Measurements from ENCODE around the gene ATP6V0B.
A peak's percentile ranks its signal among the peaks of the same experiment; 100 is the strongest.

Gene ATP6V0B

DNA sequence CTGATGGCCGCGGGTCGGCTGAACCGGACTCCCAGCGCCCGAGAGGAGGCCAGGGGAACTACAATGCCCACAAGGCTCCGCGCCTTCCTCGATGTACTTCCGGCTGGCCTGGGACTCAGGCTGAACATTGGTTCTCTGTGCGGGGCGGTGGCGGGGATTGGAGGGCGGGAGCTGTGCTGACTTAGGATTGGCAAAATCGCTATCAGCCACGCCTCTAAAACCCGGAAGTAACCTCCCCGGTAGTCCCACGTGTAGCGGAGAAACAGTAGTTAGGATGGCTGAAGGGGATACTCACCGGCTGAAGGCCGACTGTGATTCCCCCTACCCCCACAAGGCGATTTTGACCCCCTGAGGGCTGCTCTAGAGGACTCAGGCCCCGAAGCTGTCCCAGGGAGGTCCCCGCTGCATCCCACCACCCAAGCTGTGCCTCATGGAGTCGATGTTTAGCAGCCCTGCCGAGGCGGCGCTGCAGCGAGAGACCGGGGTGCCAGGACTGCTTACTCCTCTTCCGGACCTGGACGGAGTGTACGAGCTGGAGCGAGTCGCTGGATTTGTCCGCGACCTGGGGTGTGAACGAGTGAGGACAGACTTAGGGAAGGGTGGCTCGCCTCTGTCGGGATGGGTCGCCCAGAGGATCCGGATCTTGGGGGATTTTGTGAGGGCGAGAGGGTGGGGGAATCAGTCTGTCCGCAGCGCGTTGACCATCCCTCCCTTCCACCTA is 4.9 kb upstream of the ATP6V0B start, which contains the start of gene DPH2:
TSS of gene DPH2 (plus strand) at position 265 of the 721 bp plus-strand sequence. CDS start at position 431, 166 bp downstream.
- DNase-seq: peak; percentile 96

DNA sequence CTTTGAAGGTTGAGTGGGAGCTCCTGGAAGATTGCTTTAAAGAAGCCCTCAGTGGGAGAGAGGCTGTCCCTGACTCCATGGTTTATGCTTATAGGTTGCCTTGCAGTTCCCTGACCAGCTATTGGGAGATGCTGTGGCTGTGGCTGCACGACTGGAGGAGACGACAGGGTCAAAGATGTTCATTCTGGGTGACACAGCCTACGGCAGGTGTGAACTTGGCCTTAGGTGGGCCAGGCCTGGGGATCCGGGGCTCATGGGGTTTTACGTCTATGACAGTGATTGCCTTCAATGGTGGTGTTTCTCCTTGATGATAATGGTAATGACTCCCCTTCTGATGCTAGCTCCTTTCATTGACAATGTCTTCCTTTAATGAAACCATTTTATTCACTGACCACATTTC is 4.3 kb upstream of the ATP6V0B start:
- DNase-seq: no peak

DNA sequence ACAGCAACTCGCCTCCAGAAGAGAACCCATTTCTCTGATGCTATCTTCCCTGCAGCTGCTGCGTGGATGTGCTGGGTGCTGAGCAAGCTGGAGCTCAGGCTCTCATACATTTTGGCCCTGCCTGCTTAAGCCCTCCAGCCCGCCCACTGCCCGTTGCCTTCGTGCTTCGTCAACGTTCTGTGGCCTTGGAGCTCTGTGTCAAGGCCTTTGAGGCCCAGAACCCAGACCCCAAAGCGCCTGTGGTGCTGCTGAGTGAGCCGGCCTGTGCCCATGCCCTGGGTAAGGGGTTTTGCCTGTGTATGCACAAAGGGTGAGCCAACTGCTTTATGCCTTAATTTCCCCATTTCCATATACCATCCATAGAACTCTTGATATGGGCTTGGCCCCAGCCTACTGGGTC is 3.8 kb upstream of the ATP6V0B start:
- DNase-seq: no peak

DNA sequence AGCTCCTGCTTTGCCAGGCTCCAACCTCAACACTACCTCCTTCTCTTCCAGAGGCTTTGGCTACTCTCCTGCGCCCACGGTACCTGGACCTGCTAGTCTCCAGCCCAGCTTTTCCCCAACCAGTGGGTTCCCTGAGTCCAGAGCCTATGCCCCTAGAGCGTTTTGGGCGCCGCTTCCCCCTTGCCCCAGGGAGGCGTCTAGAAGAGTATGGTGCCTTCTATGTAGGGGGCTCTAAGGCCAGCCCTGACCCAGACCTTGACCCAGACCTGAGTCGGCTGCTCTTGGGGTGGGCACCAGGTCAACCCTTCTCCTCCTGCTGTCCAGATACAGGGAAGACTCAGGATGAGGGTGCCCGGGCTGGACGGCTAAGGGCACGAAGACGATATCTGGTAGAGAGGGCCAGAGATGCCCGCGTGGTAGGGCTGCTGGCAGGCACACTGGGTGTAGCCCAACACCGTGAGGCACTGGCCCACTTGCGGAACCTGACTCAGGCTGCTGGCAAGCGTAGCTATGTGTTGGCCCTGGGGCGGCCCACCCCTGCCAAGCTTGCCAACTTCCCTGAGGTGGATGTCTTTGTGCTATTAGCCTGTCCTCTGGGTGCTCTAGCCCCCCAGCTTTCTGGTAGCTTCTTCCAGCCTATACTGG is 3.3 kb upstream of the ATP6V0B start:
- no peak for DNase-seq

DNA sequence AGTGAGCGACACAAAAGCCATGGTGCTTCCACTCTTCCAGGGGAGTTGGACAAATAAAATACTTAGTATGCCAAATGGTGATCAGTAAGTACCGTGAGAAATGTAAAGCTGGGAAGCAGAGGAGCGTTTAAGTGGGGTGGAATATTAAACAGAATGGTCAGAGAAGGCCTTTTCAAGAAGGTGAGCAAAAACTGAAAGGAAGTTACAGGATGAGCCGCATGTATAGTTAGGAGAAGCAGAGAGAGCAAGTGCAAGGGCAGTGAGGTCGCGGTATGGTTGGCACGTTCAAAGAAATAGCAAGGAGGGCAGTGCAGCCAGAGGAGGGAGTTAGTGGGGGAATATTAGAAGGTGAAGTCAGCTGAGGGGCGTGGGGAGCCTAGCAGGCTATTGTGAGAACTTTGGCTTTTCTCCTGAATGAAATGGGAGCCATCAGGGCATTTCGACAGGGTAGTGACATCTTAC is 748 bp upstream of the ATP6V0B start:
- DNase-seq: no peak

DNA sequence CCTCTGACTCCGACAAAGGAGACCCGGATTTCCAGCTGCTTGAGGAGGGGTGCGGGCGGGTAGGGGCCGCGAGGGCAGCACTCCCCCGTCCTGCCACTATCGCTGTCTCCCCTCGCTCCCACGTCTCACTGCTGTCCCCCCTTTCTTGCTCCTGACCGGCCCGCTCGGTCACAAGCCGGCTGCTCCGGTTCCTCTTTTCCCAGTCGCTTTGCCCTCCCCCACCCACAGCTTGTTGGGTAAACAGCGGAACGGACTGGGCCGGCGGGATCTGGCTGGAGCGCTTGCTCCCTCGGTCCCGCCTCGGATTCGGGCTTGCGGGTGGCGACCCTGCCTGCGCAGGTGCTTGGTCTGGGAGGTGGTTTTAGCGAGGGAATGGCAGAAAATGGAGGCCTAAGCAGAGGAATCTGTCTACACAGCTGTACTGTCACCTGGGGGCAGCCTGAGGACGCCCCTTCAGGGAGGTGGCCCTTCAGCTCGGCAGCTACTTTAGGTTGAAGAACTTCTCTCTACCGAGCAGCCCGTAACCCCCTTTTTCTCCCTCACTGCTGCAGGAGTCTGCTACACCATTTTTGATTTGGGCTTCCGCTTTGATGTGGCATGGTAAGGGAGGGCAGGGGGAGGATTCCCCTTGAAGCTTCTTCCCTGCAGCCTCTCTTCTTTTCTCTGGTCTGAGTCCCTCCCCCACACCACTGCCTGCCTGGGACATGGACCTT is 645 bp downstream of the ATP6V0B start:
- no peak for DNase-seq

DNA sequence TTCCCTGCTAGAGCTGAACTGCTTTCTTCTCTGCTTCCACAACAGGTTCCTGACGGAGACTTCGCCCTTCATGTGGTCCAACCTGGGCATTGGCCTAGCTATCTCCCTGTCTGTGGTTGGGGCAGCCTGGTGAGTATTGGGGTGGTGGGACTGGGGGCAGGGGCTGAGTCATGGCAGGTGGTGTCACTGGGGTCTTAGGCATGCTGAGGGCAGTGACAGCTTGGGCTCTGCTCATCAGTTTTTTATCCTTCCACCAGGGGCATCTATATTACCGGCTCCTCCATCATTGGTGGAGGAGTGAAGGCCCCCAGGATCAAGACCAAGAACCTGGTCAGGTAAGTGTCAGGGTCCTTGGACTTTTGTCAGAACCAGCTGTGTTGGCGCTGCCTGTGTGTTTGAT is 1.3 kb downstream of the ATP6V0B start:
- DNase-seq: no peak

DNA sequence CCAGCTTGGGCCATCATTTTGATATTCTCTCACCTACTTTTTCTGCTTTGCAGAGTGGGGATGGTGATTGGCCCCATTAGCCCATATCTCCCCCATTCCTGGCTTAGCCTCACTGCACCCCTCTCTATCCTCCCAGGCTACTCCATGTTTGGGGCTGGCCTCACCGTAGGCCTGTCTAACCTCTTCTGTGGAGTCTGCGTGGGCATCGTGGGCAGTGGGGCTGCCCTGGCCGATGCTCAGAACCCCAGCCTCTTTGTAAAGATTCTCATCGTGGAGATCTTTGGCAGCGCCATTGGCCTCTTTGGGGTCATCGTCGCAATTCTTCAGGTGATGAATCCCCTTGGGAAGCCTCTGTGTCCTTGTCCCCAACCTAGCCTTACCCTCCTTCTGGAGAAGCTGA is 2.1 kb downstream of the ATP6V0B start:
- no peak for DNase-seq

DNA sequence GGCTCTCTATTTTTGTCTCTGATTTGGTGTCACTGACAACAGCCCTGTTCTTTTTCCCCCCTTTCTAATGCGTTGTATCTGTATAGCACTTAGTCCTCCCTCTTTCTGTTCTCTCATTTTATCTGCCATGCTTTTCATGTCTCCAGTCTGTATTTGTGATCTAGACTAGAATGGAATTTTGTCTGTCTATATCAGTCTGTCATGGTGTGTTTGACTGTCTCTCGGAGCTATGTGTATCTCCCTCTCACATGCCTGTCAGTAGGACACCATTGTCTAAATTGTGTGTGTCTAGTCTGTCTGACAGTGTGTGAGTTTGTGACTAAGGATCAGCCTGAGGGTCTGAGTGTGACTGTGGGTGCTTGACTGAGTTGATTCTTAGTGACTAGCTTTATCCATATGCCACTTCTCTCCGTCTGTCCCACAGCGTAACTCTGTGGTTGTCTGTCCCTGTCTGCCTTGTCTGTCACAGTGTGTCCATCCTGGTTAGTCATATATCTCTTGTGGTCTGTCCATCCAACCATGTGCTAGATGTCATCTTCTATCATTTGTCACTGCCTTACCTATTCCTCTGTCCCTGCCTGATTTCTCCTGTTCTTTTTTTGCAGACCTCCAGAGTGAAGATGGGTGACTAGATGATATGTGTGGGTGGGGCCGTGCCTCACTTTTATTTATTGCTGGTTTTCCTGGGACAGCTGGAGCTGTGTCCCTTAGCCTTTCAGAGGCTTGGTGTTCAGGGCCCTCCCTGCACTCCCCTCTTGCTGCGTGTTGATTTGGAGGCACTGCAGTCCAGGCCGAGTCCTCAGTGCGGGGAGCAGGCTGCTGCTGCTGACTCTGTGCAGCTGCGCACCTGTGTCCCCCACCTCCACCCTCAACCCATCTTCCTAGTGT is 2.9 kb downstream of the ATP6V0B start:
- no peak for DNase-seq

DNA sequence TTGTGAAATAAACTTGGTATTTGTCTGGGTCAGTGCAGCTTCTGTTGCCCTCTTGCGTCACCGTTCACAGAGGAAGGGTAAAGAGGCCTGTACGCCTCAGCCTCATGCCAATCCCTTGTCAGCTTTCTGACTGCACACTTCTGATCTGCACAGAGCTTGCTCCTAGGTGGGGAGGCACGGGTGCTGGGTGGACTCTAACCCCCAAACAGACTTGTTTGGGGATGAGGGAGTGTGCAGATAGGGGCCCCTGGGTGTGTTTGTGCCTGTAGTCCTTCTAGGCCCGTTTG is 3.4 kb downstream of the ATP6V0B start:
- no peak for DNase-seq

DNA sequence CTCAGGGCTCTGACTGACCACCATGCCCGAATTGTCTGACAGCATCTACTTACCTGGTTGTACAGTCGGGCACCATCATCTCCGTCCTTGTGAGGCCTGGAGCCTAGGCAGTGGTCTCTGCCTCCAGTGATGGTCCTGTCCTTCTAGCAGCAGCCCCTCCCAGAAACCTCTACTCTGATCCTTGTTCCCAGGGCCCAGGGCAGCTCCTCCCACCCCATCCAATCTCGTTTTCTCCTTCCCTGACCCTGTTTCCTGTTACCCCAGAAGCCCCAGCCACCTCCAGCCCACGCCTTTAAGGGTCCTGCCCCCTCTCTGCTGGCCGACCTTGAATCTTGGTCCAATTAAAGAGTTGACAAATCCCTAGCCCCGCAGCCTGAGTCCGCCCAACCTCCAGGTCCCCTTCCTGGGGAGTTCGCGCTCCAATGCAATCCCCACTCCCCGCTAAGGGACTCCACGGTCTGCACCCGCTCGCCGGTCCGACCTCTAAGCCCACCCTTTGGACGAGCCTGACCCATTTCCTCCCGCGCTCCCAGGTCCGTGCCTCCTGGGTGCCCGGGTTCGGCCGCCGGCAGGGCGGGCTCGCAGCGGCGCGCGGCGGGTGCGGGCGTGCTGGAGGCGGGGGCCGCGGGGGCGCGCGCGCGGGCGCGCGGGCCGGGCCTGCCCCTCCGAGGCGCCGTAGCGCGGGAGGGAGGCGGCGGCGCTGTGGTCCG is 3.9 kb downstream of the ATP6V0B start, which contains the start of gene B4GALT2:
TSS of gene B4GALT2 (plus strand) at position 660 of the 710 bp plus-strand sequence. CDS start 1,951 bp downstream, outside the sequence.
- DNase-seq: no peak

DNA sequence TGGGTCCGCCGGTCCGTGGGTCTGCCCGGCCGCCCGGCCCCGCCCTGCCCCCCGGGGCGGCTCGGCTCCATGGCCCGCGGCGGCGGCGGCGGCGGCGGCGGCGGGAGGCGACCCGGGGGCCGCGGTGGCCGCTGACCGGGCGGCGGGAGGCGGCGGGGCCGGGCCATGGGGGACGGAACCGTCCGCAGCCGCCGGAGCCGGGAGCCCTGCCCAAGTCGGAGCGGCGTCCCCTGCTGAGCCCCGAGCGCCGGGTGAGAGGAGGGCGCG is 4.4 kb downstream of the ATP6V0B start:
- DNase-seq: no peak

DNA sequence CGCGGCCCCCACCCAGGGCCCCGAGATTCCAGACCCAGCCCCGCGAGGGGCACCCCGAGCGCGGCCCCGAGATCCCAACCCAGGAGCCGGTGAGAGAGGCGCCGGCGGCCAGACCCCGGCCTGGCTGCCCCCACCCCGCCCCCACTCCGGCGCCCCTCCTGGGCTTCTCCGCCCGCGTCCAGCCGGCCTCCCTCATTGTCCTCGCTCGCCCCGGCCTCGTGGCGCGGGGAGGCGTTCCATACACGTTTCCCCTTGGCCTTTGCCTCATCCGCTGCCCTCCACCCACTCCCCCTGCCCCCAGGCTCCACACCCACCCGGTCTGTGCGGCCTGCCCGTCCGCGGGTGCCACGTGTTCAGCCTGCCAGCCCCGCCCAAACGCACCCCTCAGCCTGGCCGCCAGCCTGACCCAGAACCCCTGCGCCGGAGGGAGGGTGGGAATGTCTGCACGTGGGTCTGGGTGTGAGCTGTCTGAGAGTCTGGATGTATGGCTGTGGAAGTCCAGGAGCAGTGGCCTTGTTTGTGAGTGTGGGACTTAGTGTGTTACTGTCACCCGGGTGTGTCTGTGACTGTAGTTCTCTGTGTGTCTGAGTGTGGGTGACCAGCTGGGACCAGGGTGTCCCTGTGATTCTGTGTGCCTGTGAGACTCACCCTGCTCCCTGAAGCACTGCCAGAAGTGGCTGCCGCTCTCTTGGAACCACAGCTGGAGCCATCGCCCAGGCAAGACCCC is 4.9 kb downstream of the ATP6V0B start:
- DNase-seq: no peak

DNA sequence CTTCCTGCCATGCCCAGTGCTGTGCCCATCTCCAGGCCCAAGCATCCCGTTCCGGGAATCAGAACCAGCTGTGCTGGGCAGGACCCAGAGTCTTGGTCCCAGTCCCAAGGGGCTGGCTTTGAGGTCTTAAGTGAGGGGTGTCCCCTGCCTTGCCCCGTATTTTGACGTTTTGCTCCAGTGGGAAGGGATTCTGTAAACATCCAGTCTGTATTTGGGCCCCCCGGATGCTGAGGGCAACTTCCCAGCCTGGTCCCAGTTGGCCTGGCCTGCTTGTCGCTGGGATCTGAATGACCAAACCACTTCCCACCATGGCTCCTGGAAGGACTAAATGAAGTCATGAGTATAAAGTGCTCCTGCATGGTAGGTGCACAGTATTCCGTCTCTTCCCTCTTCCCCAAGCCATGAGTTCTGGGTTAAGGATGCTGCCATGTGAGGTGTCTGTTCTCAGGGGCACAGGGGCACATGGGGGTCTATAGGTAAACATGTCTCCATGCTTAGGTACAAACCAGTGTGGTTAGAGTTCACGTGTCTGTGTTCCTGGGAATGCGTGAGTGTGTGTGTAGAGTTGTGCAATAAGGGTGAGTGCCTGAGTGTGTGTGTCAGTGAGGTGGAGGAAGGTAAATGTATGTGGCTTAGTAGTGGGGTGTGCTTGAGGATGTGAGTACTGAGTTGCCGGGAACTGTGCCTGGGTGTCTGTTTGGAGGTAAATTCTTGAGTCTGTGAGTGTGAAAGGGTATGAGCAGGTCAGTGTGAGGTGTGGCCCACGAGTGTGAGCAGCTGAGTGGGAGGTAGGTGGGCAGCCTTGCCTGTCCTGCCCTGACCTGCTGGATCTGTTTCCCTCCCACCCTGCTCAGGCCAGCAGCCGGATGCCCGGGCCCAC is 5.7 kb downstream of the ATP6V0B start:
- DNase-seq: no peak

DNA sequence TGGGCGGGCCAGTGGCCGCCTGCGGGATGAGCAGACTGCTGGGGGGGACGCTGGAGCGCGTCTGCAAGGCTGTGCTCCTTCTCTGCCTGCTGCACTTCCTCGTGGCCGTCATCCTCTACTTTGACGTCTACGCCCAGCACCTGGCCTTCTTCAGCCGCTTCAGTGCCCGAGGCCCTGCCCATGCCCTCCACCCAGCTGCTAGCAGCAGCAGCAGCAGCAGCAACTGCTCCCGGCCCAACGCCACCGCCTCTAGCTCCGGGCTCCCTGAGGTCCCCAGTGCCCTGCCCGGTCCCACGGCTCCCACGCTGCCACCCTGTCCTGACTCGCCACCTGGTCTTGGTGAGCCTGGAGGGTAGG is 6.4 kb downstream of the ATP6V0B start:
- DNase-seq: no peak

DNA sequence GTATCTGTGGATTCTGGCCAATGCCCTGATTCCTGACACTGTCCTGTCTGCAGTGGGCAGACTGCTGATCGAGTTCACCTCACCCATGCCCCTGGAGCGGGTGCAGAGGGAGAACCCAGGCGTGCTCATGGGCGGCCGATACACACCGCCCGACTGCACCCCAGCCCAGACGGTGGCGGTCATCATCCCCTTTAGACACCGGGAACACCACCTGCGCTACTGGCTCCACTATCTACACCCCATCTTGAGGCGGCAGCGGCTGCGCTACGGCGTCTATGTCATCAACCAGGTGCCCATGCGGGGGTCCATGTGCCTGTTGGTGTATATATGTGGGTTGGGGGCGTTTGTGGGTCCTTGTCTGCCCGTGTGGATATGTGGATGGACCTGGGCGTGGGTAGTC is 6.9 kb downstream of the ATP6V0B start:
- DNase-seq: no peak

DNA sequence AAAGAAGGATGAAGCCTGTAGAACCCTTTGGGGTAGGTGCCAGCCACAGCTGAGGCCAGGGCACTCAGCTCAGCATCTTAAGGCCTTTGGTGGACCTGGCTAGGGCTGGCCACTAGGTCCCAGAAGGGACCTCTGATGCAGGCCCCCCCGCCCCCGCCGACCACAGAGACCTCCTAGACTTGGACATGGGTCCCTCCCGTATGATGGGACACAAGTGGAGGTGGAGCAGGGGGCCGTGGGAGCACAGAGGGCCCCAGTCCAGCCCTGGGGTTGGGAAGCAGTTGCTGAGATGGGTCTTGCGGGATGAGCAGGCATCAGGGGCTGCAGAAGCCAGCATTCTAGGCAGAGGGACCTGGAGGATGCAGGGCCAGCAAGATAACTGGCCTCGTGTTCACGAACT is 7.5 kb downstream of the ATP6V0B start:
- DNase-seq: no peak

DNA sequence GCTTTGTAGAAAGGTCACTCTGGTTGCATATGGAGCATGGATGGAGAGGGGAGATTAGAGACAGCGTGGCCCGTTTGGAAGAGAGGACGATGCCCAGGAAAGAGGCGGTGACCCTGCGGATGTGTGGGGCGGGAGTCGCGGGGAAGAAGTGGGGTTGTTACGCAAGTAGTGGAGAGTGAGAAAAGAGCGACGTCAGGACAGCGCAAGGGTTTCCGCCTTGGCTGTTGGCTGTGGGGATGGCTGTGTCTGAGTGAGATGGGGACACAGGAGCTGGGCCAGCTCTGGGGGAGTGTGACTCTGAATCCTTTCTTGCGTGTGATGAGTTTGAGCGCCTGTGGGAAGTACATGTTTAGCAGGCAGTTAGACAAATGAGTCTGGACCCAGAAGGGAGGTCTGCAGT is 8.0 kb downstream of the ATP6V0B start:
- no peak for DNase-seq

DNA sequence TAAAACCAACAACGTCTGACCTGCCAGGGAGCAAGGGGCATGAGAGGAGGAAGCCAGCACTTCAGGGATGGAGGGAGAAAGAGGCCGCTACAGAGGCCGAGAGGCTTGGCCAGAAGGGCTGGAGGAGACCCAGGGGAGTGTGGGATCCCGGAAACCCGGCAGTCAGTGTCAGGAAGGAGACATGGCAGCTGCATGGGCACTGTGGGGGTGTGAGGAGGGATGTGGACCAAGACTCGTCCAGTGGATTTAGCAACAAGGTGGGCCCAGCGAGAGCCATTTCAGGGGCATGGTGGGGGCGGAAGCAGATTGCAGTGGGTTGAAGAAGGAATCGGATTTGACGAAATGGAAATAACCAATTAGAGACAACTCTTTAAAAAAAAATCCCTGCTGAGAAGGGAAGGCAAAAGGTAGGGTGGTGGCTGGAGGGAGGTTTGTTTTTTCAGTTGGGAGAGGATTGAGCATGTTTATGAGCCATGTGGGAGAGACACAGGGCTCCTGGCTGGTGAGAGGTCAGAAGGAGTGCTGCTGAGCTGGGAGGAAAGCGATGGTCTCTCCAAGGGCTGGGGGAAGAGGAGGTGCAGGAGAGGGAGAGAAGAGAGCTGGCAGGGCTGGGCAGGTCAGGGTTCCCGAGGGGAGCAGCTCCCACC is 8.6 kb downstream of the ATP6V0B start:
- no peak for DNase-seq

DNA sequence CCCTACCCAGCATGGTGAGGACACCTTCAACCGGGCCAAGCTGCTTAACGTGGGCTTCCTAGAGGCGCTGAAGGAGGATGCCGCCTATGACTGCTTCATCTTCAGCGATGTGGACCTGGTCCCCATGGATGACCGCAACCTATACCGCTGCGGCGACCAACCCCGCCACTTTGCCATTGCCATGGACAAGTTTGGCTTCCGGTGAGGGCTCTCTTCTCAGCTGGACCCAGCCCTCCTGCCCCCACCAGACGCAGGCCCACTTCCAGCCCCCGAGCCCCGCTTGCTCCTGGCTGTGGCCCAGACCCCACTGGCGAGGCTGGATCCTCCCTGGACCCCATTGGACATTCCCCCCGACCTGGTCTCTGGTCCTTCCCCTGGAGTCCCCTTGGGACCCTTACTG is 10.1 kb downstream of the ATP6V0B start:
- no peak for DNase-seq

All from kidney glomerular epithelial cell (primary cell).